ENCODE measurements around the gene RAB34. TPM values are rescaled to one million over a fixed set of nuclear protein-coding genes. Genes with fewer than 3 reads are reported as not detected.

The RAB34 gene
- total RNA-seq, 4 donors from 2014 or later = 43.0 to 133 (median 98.7) TPM

DNA sequence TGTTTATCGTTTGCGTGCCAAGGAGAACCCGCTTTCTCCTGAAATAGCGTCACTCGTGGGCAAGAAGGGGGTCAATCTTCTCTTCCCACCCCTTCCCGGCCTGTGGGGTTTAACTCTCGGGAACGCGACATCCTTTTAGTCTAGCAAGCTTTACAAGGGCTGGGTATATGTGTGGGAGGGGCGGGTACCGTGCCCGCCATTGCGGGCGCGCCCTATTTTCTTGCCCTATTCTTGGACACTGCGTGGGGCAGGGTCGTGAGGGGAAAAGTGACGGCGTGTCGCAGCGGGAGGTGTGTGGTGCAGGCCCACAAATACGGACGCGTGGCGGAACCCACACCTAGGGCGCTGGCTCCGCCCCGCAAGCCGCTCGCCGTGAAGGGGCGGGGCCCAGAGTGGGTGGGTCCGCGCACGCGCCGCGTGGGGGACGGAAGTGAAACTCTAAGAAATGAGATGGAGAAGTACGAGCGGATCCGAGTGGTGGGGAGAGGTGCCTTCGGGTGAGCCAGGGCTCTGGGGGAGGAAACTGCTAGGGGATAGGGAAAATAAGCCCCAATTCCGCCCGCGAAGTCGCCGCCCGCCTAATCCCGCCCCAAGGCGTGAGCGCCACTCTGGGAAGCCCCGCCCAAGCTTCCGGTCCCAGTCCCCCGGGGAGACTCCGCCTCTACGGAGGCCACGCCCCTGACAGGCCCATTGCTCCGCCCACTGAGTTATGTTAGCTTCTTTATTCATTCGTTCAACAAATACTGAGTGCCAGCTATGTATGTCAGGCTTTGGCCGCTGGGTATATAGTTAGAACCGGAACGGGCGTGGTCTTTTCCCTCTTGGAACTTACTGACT is 10.9 kb upstream of the RAB34 start, which contains the start of gene NEK8:
NEK8 (plus strand) TSS at position 425 of the 837 bp plus-strand sequence; CDS start at position 451, 26 bp downstream.
- no peak for TF ChIP-seq CTCF (IDR thresholded peaks at IDR 0.05; ENCODE audit: low read depth)

- TF ChIP-seq CTCF (IDR thresholded peaks at IDR 0.05; ENCODE audit: low read depth) = no peak
Observed at GRCh38 chr17:28726627-28727491, 9.2 kb upstream of the RAB34 start.

DNA sequence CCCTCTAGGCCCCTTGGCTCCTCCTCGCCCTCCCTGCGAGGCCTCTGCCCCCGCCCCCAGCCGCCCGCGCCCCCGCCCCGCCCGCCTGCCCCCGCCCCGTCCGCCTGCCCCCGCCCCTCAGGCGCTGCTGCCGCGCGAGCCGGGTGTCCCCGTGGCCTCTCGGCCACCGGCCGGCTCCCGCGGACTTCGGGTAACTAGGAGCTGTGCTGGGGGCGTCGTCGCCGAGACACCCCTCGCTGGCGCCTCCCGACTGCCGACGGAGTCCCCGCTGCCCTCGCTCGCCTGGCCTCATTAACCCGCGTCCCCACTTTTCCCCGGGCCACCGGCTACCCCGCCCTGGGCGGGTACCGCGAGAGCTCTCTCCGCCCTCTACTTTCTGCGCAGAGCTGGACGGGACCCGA is 8.6 kb upstream of the RAB34 start, which contains the start of gene TLCD1:
TLCD1 (minus strand) TSS at position 8 of the 401 bp plus-strand sequence. CDS start 136 bp downstream, outside the sequence.
- no peak for TF ChIP-seq CTCF (IDR thresholded peaks at IDR 0.05; ENCODE audit: low read depth)

GRCh38 chr17:28725660-28726225 is 8.1 kb upstream of the RAB34 start:
- TF ChIP-seq CTCF (IDR thresholded peaks at IDR 0.05; ENCODE audit: low read depth) = no peak

DNA sequence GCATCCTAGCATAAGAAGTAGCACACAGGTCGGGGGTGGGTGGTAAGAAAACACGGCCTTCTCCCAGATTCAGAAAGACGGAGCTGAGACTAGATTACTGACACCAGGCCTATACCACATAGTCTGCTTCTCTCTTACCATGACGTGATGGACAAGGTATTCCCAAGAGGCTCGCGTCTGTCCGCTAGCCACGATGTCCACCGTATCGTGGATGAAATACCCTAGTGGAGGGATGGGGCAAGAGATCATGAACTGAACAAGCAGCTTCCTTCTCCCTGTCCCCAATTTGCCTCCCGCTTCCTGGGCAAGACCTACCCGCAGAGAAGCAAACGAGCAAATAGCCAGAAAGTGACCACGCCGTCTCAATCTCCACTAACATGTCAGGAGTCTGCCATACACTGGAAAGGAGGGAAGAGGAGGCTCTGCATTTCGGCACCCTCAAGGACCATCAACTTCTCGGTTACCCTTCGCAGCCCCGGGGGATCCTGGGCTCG is 7.5 kb upstream of the RAB34 start:
- TF ChIP-seq CTCF (IDR thresholded peaks at IDR 0.05; ENCODE audit: low read depth) = no peak

DNA sequence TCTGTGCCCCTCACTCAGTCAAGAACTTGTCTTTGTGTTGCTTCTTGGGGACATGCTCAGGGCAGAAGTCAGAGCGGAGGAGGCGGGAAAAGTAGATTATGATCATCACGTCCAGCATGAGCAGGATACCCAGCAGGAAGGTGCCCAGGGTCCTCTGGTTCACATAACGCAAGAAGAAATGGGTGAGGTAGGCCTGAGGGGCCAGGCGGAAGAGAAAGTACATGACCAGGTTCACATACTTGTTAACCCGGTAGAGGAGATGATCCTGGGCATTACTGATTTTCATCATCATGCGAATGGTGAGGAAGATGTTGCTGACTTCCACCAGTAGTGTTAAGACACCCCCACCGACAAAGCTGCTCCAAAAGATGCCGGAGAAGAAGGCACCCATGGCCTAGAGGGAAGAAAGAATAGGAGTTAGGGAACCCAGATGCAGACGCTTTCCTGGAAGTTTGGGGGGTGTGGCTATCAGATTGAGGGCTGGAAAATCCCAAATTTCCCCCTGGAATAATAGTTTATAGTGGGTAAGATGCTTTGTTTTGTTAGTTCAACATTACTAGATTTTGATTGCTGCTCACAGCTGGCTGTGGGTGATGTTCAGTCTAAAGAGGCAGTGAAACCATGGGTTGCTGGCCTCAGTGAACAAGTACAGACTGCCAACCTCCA is 7.0 kb upstream of the RAB34 start:
- no peak for TF ChIP-seq CTCF (IDR thresholded peaks at IDR 0.05; ENCODE audit: low read depth)

Measured in subcutaneous adipose tissue (tissue), 4 donors.